HepG2 (cell line): Measurements from ENCODE around the gene SRGAP3. TPM values are rescaled to one million over a fixed set of nuclear protein-coding genes. Genes with fewer than 3 reads are reported as not detected.
A peak's percentile ranks its signal among the peaks of the same experiment; 100 is the strongest.

Source experiments
- CREM ChIP-seq, 2 experiments: sonication (generic) in 1 of 2; formaldehyde crosslinking in 1 of 2; IDR thresholded peaks; 2 replicates each; pipeline versions ENCODE4 v1.4.0 to v1.6.1; 2016 to 2020; ENCODE audit warnings: antibody characterized with exemption in 1 of 2, mild to moderate bottlenecking in 1 of 2, missing genetic modification reagents in 1 of 2
- HMG20A ChIP-seq: IDR thresholded peaks from 2 replicates; pipeline ENCODE4 v1.6.1; 2016; ENCODE audit warnings: borderline replicate concordance
- IKZF5 ChIP-seq: IDR thresholded peaks from 2 replicates; pipeline ENCODE4 v1.6.1; 2018; ENCODE audit warnings: missing genetic modification reagents, mild to moderate bottlenecking, missing compliant biosample characterization
- KDM6A ChIP-seq: IDR thresholded peaks from 2 replicates; pipeline ENCODE4 v1.6.1; 2016; ENCODE audit warnings: low read depth
- KLF16 ChIP-seq, 2 experiments: sonication (generic) in 1 of 2; formaldehyde crosslinking in 1 of 2; IDR thresholded peaks; 2 replicates each; pipeline versions ENCODE4 v1.6.1 to v1.8.0; 2016 to 2023; ENCODE audit warnings: missing genetic modification reagents in 2 of 2, missing compliant biosample characterization in 1 of 2
- MTF2 ChIP-seq: sonication (generic); formaldehyde crosslinking; IDR thresholded peaks from 2 replicates; pipeline ENCODE4 v1.5.0; 2020; ENCODE audit warnings: missing genetic modification reagents, borderline replicate concordance
- NR2F1 ChIP-seq, 2 experiments: fragments of 450-650 bp in 1 of 2; formaldehyde crosslinking in 1 of 2; IDR thresholded peaks; 2 replicates each; pipeline versions ENCODE4 v1.5.0 to v1.6.1; 2016 to 2020; ENCODE audit warnings: mild to moderate bottlenecking in 1 of 2, missing compliant biosample characterization in 1 of 2, missing genetic modification reagents in 1 of 2, moderate library complexity in 1 of 2
- PAX8 ChIP-seq: sonication (generic); formaldehyde crosslinking; IDR thresholded peaks from 2 replicates; pipeline ENCODE4 v1.8.0; 2022; ENCODE audit warnings: mild to moderate bottlenecking, missing genetic modification reagents, borderline replicate concordance
- PAXIP1 ChIP-seq: sonication (generic); formaldehyde crosslinking; conservative IDR thresholded peaks from 2 replicates; pipeline ENCODE4 v1.4.0; 2020; ENCODE audit warnings: mild to moderate bottlenecking, missing genetic modification reagents, moderate library complexity
- RAD51 ChIP-seq: fragments of 450-650 bp; IDR thresholded peaks from 2 replicates; pipeline ENCODE4 v1.6.1; 2016; ENCODE audit warnings: borderline replicate concordance
- RCOR2 ChIP-seq: IDR thresholded peaks from 2 replicates; pipeline ENCODE4 v1.6.1; 2016; ENCODE audit warnings: missing biosample characterization, missing genetic modification reagents
- SMARCE1 ChIP-seq: fragments of 450-650 bp; IDR thresholded peaks from 2 replicates; pipeline ENCODE4 v1.6.1; 2017; ENCODE audit warnings: borderline replicate concordance
- ZEB1 ChIP-seq: IDR thresholded peaks from 2 replicates; pipeline ENCODE4 v1.6.1; 2012; ENCODE audit warnings: mild to moderate bottlenecking, low read depth, inconsistent platforms; ENCODE audit not compliant: insufficient replicate concordance
- ZNF343 ChIP-seq: sonication (generic); formaldehyde crosslinking; IDR thresholded peaks from 2 replicates; pipeline ENCODE4 v1.4.0; 2020; ENCODE audit warnings: mild to moderate bottlenecking, missing genetic modification reagents
- ZNF660 ChIP-seq: sonication (generic); formaldehyde crosslinking; IDR thresholded peaks from 2 replicates; pipeline ENCODE4 v1.5.1; 2020; ENCODE audit warnings: mild to moderate bottlenecking, low read depth, missing genetic modification reagents, borderline replicate concordance
- ZNF766 ChIP-seq: sonication (generic); formaldehyde crosslinking; IDR thresholded peaks from 2 replicates; pipeline ENCODE4 v1.5.0; 2020; ENCODE audit warnings: missing genetic modification reagents, borderline replicate concordance
- ZSCAN31 ChIP-seq: sonication (generic); formaldehyde crosslinking; IDR thresholded peaks from 2 replicates; pipeline ENCODE4 v1.5.0; 2020; ENCODE audit warnings: low read depth, mild to moderate bottlenecking, missing genetic modification reagents
- polyA plus RNA-seq, 8 experiments: library from polyadenylated mRNA; depleted of rRNA in 3 of 8; stranded (reverse) in 7 of 8; unstranded in 1 of 8; fragments of >200 nt; fragmentation: Illumina TruSeq in 4 of 8; extraction: Trizol in 4 of 8; gene quantifications; 2 replicates each; pipeline versions ENCODE4 v1.2.1 to v1.2.3, GENCODE V29; 2011 to 2016; ENCODE audit warnings: low read depth in 4 of 8, missing spikeins in 1 of 8, mixed read lengths in 1 of 8; ENCODE audit not compliant: insufficient read depth in 1 of 8
- total RNA-seq, 5 experiments: library from RNA; depleted of rRNA; stranded (reverse); fragments of >200 nt; fragmentation: Illumina TruSeq; extraction: Trizol; gene quantifications; 2 replicates each; pipeline ENCODE4 v1.2.3, GENCODE V29; 2016; ENCODE audit warnings: low read depth in 1 of 5
- TF ChIP-seq, protein P1 (sequence below): IDR thresholded peaks from 2 replicates; pipeline ENCODE4 v1.4.0; 2020; ENCODE audit warnings: mild to moderate bottlenecking, missing genetic modification reagents
- TF ChIP-seq, protein P2 (sequence below): sonication (generic); formaldehyde crosslinking; IDR thresholded peaks from 2 replicates; pipeline ENCODE4 v1.8.0; 2022; ENCODE audit warnings: missing genetic modification reagents, mild to moderate bottlenecking, borderline replicate concordance

The SRGAP3 gene
- total and polyA plus RNA-seq, 2 of the 13 experiments (the other 11 are each of a cell fraction or from before 2014, with no cell fraction given), result 1.2 to 1.4 TPM

- peak; percentile 22; the same call in 1 of the 2 replicates for TF ChIP-seq CREM (IDR thresholded peaks at IDR 0.05)
- TF ChIP-seq CREM (CRISPR knock-in tag; IDR thresholded peaks at IDR 0.05), result no peak
- 0 out of 2 replicates have a peak, but pooled peaks have one; percentile 28 for TF ChIP-seq IKZF5 (CRISPR knock-in tag)
- TF ChIP-seq RCOR2, result 0 out of 2 replicates have a peak, but pooled peaks have one; percentile 61
- 0 out of 2 replicates have a peak, but pooled peaks have one; percentile 18 for TF ChIP-seq HMG20A
- TF ChIP-seq ZNF660 (CRISPR knock-in tag), result no peak
- no peak for TF ChIP-seq RAD51
- no peak for TF ChIP-seq ZEB1
- TF ChIP-seq ZNF343 (CRISPR knock-in tag), result no peak
- TF ChIP-seq PAX8 (CRISPR knock-in tag), result no peak
- 0 out of 4 replicates have a peak, but pooled peaks of 1 of the 2 experiments have one; percentile 27 for TF ChIP-seq KLF16 (CRISPR knock-in tag; IDR thresholded peaks at IDR 0.05)
- TF ChIP-seq ZSCAN31 (CRISPR knock-in tag), result no peak
- TF ChIP-seq, protein P1, sequence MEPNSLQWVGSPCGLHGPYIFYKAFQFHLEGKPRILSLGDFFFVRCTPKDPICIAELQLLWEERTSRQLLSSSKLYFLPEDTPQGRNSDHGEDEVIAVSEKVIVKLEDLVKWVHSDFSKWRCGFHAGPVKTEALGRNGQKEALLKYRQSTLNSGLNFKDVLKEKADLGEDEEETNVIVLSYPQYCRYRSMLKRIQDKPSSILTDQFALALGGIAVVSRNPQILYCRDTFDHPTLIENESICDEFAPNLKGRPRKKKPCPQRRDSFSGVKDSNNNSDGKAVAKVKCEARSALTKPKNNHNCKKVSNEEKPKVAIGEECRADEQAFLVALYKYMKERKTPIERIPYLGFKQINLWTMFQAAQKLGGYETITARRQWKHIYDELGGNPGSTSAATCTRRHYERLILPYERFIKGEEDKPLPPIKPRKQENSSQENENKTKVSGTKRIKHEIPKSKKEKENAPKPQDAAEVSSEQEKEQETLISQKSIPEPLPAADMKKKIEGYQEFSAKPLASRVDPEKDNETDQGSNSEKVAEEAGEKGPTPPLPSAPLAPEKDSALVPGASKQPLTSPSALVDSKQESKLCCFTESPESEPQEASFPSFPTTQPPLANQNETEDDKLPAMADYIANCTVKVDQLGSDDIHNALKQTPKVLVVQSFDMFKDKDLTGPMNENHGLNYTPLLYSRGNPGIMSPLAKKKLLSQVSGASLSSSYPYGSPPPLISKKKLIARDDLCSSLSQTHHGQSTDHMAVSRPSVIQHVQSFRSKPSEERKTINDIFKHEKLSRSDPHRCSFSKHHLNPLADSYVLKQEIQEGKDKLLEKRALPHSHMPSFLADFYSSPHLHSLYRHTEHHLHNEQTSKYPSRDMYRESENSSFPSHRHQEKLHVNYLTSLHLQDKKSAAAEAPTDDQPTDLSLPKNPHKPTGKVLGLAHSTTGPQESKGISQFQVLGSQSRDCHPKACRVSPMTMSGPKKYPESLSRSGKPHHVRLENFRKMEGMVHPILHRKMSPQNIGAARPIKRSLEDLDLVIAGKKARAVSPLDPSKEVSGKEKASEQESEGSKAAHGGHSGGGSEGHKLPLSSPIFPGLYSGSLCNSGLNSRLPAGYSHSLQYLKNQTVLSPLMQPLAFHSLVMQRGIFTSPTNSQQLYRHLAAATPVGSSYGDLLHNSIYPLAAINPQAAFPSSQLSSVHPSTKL, result peak; percentile 68
- TF ChIP-seq, protein P2, sequence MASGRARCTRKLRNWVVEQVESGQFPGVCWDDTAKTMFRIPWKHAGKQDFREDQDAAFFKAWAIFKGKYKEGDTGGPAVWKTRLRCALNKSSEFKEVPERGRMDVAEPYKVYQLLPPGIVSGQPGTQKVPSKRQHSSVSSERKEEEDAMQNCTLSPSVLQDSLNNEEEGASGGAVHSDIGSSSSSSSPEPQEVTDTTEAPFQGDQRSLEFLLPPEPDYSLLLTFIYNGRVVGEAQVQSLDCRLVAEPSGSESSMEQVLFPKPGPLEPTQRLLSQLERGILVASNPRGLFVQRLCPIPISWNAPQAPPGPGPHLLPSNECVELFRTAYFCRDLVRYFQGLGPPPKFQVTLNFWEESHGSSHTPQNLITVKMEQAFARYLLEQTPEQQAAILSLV (CRISPR knock-in tag), result no peak
- TF ChIP-seq ZNF766 (CRISPR knock-in tag), result no peak
- TF ChIP-seq SMARCE1, result no peak
- TF ChIP-seq MTF2, result no peak
- peak; percentile 67 to 85 for TF ChIP-seq NR2F1 (CRISPR knock-in tag; IDR thresholded peaks at IDR 0.05)
- TF ChIP-seq PAXIP1 (CRISPR knock-in tag), result peak; percentile 87
- 0 out of 2 replicates have a peak, but pooled peaks have one; percentile 24 for TF ChIP-seq KDM6A (CRISPR knock-in tag)
Observed at GRCh38 chr3:8981700-8982099, 267.7 kb downstream of the SRGAP3 start (continued).
